ENCODE results near the gene EGFR.

The EGFR gene

DNA sequence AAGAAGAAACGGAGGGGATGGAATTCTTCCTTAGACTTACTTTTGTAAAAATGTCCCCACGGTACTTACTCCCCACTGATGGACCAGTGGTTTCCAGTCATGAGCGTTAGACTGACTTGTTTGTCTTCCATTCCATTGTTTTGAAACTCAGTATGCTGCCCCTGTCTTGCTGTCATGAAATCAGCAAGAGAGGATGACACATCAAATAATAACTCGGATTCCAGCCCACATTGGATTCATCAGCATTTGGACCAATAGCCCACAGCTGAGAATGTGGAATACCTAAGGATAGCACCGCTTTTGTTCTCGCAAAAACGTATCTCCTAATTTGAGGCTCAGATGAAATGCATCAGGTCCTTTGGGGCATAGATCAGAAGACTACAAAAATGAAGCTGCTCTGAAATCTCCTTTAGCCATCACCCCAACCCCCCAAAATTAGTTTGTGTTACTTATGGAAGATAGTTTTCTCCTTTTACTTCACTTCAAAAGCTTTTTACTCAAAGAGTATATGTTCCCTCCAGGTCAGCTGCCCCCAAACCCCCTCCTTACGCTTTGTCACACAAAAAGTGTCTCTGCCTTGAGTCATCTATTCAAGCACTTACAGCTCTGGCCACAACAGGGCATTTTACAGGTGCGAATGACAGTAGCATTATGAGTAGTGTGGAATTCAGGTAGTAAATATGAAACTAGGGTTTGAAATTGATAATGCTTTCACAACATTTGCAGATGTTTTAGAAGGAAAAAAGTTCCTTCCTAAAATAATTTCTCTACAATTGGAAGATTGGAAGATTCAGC, 187.6 kb downstream of the EGFR start:
- Histone ChIP-seq H2AFZ (ENCODE audit: low read length) (no peak overlapping the region), H3K79me2 (ENCODE audit: insufficient read depth, low read length) (no peaks in the 10 kb centered on the region), H3K36me3 (ENCODE audit: insufficient read depth, low read length) (no peaks in the 10 kb centered on the region), H3K4me2 (ENCODE audit: low read depth, low read length, poor library complexity, severe bottlenecking) (no peak overlapping the region), H3K9me3 (ENCODE audit: insufficient read depth, low read depth, low read length) (0 out of 2 replicates have a peak, but pooled peaks cover 3% of the 10 kb centered on the region), H3K4me3 (ENCODE audit: low read length, poor library complexity, severe bottlenecking) (no peak overlapping the region), H3K4me1 (ENCODE audit: insufficient read depth, low read length, poor library complexity, severe bottlenecking) (no peaks in the 10 kb centered on the region), H3K27me3 (ENCODE audit: insufficient read depth, low read length, poor library complexity, severe bottlenecking) (no peaks in the 10 kb centered on the region), H4K20me1 (ENCODE audit: insufficient read depth, low read length, poor library complexity, severe bottlenecking) (no peaks in the 10 kb centered on the region), H3F3A (ENCODE audit: low read depth) (no peaks in the 10 kb centered on the region), H3K9me2 (replicated peaks; ENCODE audit: low read depth, low read length) (no peaks in the 10 kb centered on the region), H3K9ac (ENCODE audit: low read depth, low read length, poor library complexity, severe bottlenecking) (no peak overlapping the region)
- no peak for TF ChIP-seq EZH2phosphoT487 (IDR thresholded peaks at IDR 0.05; ENCODE audit: borderline replicate concordance)
- TF ChIP-seq, protein P1, sequence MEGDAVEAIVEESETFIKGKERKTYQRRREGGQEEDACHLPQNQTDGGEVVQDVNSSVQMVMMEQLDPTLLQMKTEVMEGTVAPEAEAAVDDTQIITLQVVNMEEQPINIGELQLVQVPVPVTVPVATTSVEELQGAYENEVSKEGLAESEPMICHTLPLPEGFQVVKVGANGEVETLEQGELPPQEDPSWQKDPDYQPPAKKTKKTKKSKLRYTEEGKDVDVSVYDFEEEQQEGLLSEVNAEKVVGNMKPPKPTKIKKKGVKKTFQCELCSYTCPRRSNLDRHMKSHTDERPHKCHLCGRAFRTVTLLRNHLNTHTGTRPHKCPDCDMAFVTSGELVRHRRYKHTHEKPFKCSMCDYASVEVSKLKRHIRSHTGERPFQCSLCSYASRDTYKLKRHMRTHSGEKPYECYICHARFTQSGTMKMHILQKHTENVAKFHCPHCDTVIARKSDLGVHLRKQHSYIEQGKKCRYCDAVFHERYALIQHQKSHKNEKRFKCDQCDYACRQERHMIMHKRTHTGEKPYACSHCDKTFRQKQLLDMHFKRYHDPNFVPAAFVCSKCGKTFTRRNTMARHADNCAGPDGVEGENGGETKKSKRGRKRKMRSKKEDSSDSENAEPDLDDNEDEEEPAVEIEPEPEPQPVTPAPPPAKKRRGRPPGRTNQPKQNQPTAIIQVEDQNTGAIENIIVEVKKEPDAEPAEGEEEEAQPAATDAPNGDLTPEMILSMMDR (conservative IDR thresholded peaks at IDR 0.05; ENCODE audit: low read length) = no peak

DNA sequence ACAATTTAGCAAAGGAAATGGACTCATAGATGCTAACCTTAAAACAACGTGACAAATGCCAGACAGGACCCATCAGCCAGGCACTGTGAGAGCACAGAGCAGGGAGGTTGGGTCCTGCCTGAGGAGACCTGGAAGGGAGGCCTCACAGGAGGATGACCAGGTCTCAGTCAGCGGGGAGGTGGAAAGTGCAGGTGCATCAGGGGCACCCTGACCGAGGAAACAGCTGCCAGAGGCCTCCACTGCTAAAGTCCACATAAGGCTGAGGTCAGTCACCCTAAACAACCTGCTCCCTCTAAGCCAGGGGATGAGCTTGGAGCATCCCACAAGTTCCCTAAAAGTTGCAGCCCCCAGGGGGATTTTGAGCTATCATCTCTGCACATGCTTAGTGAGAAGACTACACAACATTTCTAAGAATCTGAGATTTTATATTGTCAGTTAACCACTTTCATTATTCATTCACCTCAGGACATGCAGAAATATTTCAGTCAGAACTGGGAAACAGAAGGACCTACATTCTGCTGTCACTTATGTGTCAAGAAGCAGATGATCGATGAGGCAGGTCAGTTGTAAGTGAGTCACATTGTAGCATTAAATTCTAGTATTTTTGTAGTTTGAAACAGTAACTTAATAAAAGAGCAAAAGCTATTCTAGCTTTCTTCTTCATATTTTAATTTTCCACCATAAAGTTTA, 188.8 kb downstream of the EGFR start:
- Histone ChIP-seq H3K4me2 (ENCODE audit: low read depth, low read length, poor library complexity, severe bottlenecking) (no peak overlapping the region), H3K9me3 (ENCODE audit: insufficient read depth, low read depth, low read length) (0 out of 2 replicates have a peak, but pooled peaks cover 3% of the 10 kb centered on the region), H3K9me2 (replicated peaks; ENCODE audit: low read depth, low read length) (no peaks in the 10 kb centered on the region), H3K79me2 (ENCODE audit: insufficient read depth, low read length) (no peaks in the 10 kb centered on the region), H4K20me1 (ENCODE audit: insufficient read depth, low read length, poor library complexity, severe bottlenecking) (no peaks in the 10 kb centered on the region), H3F3A (ENCODE audit: low read depth) (no peaks in the 10 kb centered on the region), H3K9ac (ENCODE audit: low read depth, low read length, poor library complexity, severe bottlenecking) (no peak overlapping the region), H3K4me1 (ENCODE audit: insufficient read depth, low read length, poor library complexity, severe bottlenecking) (no peaks in the 10 kb centered on the region), H3K27me3 (ENCODE audit: insufficient read depth, low read length, poor library complexity, severe bottlenecking) (no peaks in the 10 kb centered on the region), H3K4me3 (ENCODE audit: low read length, poor library complexity, severe bottlenecking) (no peak overlapping the region), H2AFZ (ENCODE audit: low read length) (no peak overlapping the region), H3K36me3 (ENCODE audit: insufficient read depth, low read length) (no peaks in the 10 kb centered on the region)
- TF ChIP-seq, protein P1 (conservative IDR thresholded peaks at IDR 0.05; ENCODE audit: low read length) = no peak
- no peak for TF ChIP-seq EZH2phosphoT487 (IDR thresholded peaks at IDR 0.05; ENCODE audit: borderline replicate concordance)

DNA sequence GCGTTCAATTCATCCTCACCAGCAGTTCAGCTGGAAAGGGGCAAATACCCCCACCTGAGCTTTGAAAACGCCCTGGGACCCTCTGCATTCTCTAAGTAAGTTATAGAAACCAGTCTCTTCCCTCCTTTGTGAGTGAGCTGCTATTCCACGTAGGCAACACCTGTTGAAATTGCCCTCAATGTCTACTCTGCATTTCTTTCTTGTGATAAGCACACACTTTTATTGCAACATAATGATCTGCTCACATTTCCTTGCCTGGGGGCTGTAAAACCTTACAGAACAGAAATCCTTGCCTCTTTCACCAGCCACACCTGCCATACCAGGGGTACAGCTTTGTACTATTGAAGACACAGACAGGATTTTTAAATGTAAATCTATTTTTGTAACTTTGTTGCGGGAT, 190.5 kb downstream of the EGFR start:
- no peak overlapping the region for H2AFZ ChIP-seq (ENCODE audit: low read length)
- no peaks in the 10 kb centered on the region for H3K4me1 ChIP-seq (ENCODE audit: insufficient read depth, low read length, poor library complexity, severe bottlenecking)
- H3K4me3 ChIP-seq (ENCODE audit: low read length, poor library complexity, severe bottlenecking) = no peak overlapping the region
- H3K4me2 ChIP-seq (ENCODE audit: low read depth, low read length, poor library complexity, severe bottlenecking) = no peak overlapping the region
- no peaks in the 10 kb centered on the region for H3K79me2 ChIP-seq (ENCODE audit: insufficient read depth, low read length)
- H3K9me2 ChIP-seq (replicated peaks; ENCODE audit: low read depth, low read length) = no peaks in the 10 kb centered on the region
- no peaks in the 10 kb centered on the region for H3K27me3 ChIP-seq (ENCODE audit: insufficient read depth, low read length, poor library complexity, severe bottlenecking)
- H3K36me3 ChIP-seq (ENCODE audit: insufficient read depth, low read length) = no peaks in the 10 kb centered on the region
- H3K9ac ChIP-seq (ENCODE audit: low read depth, low read length, poor library complexity, severe bottlenecking) = no peak overlapping the region
- 0 out of 2 replicates have a peak, but pooled peaks cover 3% of the 10 kb centered on the region for H3K9me3 ChIP-seq (ENCODE audit: insufficient read depth, low read depth, low read length)
- no peaks in the 10 kb centered on the region for H4K20me1 ChIP-seq (ENCODE audit: insufficient read depth, low read length, poor library complexity, severe bottlenecking)
- TF ChIP-seq EZH2phosphoT487 (IDR thresholded peaks at IDR 0.05; ENCODE audit: borderline replicate concordance) = no peak
- TF ChIP-seq, protein P1 (conservative IDR thresholded peaks at IDR 0.05; ENCODE audit: low read length) = no peak
- no peaks in the 10 kb centered on the region for H3F3A ChIP-seq (ENCODE audit: low read depth)

Measured in Loucy (cell line).